Natural killer cell (primary cell): ENCODE results near the gene UBE2M. TPM values are rescaled to one million over a fixed set of nuclear protein-coding genes. Genes with fewer than 3 reads are reported as not detected.
A peak's percentile ranks its signal among the peaks of the same experiment; 100 is the strongest.

Source experiments
- ATAC-seq, 3 donors: fragments of 150-1000 bp in 2 of 3; fragments of 200-7000 bp in 1 of 3; cut with Tn5 transposase; 1 replicate in 1 of 3; 2 replicates in 2 of 3; pipeline ENCODE4 v1.10.0; 2021; ENCODE audit warnings: mild to moderate bottlenecking in 2 of 3, moderate library complexity in 2 of 3
- DNase-seq, 2 donors: peaks; one replicate each; pipeline versions ENCODE4 v3.0.0 to v3.0.0-alpha.2; 2013 to 2021; ENCODE audit warnings: mixed read lengths in 1 of 2
- H3K27ac ChIP-seq: one replicate; pipeline ENCODE4 v1.5.1; 2013; ENCODE audit warnings: mild to moderate bottlenecking, low read length
- H3K27me3 ChIP-seq: one replicate; pipeline ENCODE4 v1.6.1; 2013; ENCODE audit warnings: low read length; ENCODE audit not compliant: control insufficient read depth, insufficient read depth
- H3K36me3 ChIP-seq: one replicate; pipeline ENCODE4 v1.6.1; 2013; ENCODE audit warnings: low read length; ENCODE audit not compliant: control insufficient read depth, insufficient read depth
- H3K4me1 ChIP-seq: one replicate; pipeline ENCODE4 v1.6.1; 2013; ENCODE audit warnings: low read length; ENCODE audit not compliant: control insufficient read depth, insufficient read depth
- H3K4me3 ChIP-seq: one replicate; pipeline ENCODE4 v1.5.1; 2013; ENCODE audit warnings: low read length
- H3K9me3 ChIP-seq: one replicate; pipeline ENCODE4 v1.6.1; 2013; ENCODE audit warnings: low read length; ENCODE audit not compliant: control insufficient read depth, insufficient read depth
- H3K27ac Mint-ChIP-seq, 2 donors: one replicate each; pipeline ENCODE4 v1.8.0; 2022; ENCODE audit warnings: mild to moderate bottlenecking in 2 of 2, mixed read lengths in 2 of 2, moderate library complexity in 1 of 2
- H3K27me3 Mint-ChIP-seq, 2 donors: one replicate each; pipeline ENCODE4 v1.8.0; 2022; ENCODE audit warnings: low read depth in 2 of 2, mixed read lengths in 2 of 2
- H3K36me3 Mint-ChIP-seq: one replicate; pipeline ENCODE4 v1.8.0; 2022; ENCODE audit warnings: mixed read lengths
- H3K4me1 Mint-ChIP-seq, 2 donors: one replicate each; pipeline ENCODE4 v1.8.0; 2022; ENCODE audit warnings: mixed read lengths in 2 of 2
- H3K4me3 Mint-ChIP-seq: one replicate; pipeline ENCODE4 v1.8.0; 2022; ENCODE audit warnings: mild to moderate bottlenecking, moderate library complexity, mixed read lengths
- H3K9me3 Mint-ChIP-seq, 2 donors: one replicate each; pipeline ENCODE4 v1.8.0; 2022; ENCODE audit warnings: mixed read lengths in 2 of 2
- WGBS: methylation state at CpG from one replicate; pipeline ENCODE4 v1.1.7; 2013; ENCODE audit warnings: missing lambda C conversion rate; ENCODE audit not compliant: insufficient coverage; 5-methylcytosine and 5-hydroxymethylcytosine counted together
- intact Hi-C: fragments of 100-400 bp; cut with micrococcal nuclease; formaldehyde crosslinking; loops from one replicate; pipeline ENCODE4 v1.14.2; 2022
- total RNA-seq, 4 donors: library from RNA; stranded (reverse); fragments of 120-200 nt in 1 of 4; gene quantifications; one replicate each; pipeline versions ENCODE4 v1.2.3 to v1.2.4, GENCODE V29; 2013 to 2022
- TF ChIP-seq, protein P1 (sequence below): fragments of 200-600 bp; IDR thresholded peaks from one replicate; pipeline ENCODE4 v1.8.0; 2022; ENCODE audit warnings: antibody characterized with exemption

Gene UBE2M
- total RNA-seq, 3 donors from 2014 or later (not counting 1 experiment from before 2014, with no cell fraction given) = 71.0 to 89.5 (median 81.9) TPM

DNA sequence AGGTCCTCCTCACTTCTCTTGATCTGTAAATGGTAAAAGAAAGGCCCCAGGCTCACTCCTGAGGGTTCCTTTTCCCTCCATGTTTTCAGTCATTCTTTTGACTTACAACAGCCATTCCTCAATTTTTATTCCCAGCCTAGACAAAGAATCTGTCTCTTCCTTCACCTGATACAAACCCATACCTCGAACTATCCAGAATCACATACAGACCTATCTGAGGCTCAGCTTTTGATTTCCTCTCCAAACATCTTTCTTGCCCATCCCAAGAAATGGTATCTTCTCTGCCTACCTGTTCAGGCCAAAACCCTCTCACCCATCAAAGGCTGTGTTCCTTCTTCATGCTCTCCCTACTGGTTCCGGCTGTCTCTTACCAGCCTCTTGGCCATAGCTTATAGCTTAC lies 5.8 kb downstream of the UBE2M start:
- intact Hi-C loops = no loop called here
- DNase-seq (no peak), ATAC-seq (no peak)
- H3K4me1 ChIP-seq = peaks cover 38% of the 10 kb centered on the region
- Mint-ChIP-seq H3K27ac (peak overlapping the region; percentile 99), H3K9me3 (no peaks in the 10 kb centered on the region), H3K27me3 (no peaks in the 10 kb centered on the region), H3K36me3 (no peaks in the 10 kb centered on the region), H3K4me3 (peak overlapping the region; percentile 2), H3K4me1 (peaks cover 27 to 45% of the 10 kb centered on the region in 2 donors)
- no peaks in the 10 kb centered on the region for H3K9me3 ChIP-seq
- H3K27ac ChIP-seq = no peak overlapping the region
- H3K4me3 ChIP-seq = no peak overlapping the region
- H3K36me3 ChIP-seq = peaks cover 71% of the 10 kb centered on the region
- H3K27me3 ChIP-seq = no peaks in the 10 kb centered on the region
- WGBS = 85% methylated on average over 2 of the region's 2 CpGs
- TF ChIP-seq, protein P1, sequence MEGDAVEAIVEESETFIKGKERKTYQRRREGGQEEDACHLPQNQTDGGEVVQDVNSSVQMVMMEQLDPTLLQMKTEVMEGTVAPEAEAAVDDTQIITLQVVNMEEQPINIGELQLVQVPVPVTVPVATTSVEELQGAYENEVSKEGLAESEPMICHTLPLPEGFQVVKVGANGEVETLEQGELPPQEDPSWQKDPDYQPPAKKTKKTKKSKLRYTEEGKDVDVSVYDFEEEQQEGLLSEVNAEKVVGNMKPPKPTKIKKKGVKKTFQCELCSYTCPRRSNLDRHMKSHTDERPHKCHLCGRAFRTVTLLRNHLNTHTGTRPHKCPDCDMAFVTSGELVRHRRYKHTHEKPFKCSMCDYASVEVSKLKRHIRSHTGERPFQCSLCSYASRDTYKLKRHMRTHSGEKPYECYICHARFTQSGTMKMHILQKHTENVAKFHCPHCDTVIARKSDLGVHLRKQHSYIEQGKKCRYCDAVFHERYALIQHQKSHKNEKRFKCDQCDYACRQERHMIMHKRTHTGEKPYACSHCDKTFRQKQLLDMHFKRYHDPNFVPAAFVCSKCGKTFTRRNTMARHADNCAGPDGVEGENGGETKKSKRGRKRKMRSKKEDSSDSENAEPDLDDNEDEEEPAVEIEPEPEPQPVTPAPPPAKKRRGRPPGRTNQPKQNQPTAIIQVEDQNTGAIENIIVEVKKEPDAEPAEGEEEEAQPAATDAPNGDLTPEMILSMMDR = no peak

DNA sequence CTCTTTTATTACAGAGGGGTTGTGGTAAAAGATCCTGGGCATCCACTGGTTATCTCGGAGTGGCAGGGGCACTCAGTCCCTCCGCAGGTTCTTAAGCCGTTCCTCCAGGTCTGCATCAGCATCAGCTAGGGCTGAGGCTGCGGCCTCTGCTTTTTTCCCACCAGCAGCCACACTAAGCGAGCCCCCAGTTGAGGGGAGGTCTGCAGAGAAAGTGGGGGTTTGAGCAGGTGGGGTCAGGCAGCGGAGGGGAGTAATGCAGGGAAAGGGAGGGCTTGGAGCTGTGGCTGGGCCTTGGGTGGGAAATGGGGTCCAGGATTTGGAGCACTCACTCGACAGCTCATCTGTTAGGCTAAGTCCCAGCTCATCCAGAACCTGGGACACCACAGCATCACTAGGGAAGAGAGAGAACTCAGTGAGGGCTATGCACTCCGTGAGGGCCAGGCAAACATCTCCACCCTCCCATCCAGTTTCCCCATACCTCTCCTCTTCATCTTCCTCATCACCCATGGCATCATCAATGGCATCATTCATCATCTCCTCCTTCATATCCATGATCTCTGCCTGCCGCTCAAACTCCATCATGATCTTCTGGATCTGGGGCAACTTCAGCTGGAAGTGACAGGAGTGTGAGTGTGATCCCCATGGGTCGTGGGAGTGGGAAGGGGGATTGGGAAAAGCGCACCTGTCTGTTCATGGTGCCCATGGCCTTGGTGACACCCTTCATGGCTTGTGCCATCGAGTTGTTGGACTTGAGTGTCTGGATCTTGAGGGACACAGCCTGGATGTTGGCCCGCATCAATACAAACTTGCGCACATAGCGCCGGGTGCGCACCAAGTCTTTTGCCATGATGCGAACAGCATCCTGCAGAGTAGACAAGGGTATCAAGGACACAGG lies 6.6 kb downstream of the UBE2M start:
- Mint-ChIP-seq H3K36me3 (no peaks in the 10 kb centered on the region), H3K4me1 (peaks cover 23 to 39% of the 10 kb centered on the region in 2 donors), H3K27me3 (no peaks in the 10 kb centered on the region), H3K4me3 (no peak overlapping the region), H3K27ac (peak overlapping the region; percentile 99), H3K9me3 (no peaks in the 10 kb centered on the region)
- Histone ChIP-seq H3K4me1 (peaks cover 30% of the 10 kb centered on the region), H3K27ac (no peak overlapping the region), H3K9me3 (no peaks in the 10 kb centered on the region), H3K27me3 (no peaks in the 10 kb centered on the region), H3K36me3 (peaks cover 74% of the 10 kb centered on the region), H3K4me3 (no peak overlapping the region)
- ATAC-seq = no peak
- intact Hi-C loops = no loop called here
- WGBS = 96% methylated on average over 17 of the region's 18 CpGs
- no peak for DNase-seq
- TF ChIP-seq, protein P1 = no peak

DNA sequence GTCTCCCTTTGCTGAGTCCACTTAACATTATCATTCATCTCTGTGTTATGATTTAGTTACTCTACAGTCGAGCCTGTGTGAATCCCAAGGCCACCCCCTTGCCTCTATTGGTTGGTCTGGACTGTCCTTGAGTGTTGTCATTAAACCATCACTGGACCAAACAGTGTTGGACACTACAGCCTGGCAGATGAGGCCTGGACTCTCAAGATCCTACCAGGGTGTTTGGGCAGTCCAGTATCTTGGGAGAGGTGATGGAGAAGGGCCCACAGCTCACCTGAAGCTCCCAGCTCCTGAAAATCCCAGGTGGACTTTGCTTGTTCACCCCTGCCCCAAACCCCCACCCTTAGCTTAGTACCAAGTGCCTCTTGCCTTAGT lies 7.3 kb downstream of the UBE2M start:
- Histone ChIP-seq H3K4me1 (peaks cover 31% of the 10 kb centered on the region), H3K9me3 (no peaks in the 10 kb centered on the region), H3K36me3 (peaks cover 74% of the 10 kb centered on the region), H3K27me3 (no peaks in the 10 kb centered on the region), H3K4me3 (no peak overlapping the region), H3K27ac (no peak overlapping the region)
- TF ChIP-seq, protein P1 = no peak
- WGBS = 63% methylated on average over 1 of the region's 1 CpG
- Mint-ChIP-seq H3K4me1 (peaks cover 30 to 39% of the 10 kb centered on the region in 2 donors), H3K9me3 (no peaks in the 10 kb centered on the region), H3K27me3 (no peaks in the 10 kb centered on the region), H3K36me3 (no peaks in the 10 kb centered on the region), H3K4me3 (no peak overlapping the region), H3K27ac (peak overlapping the region; percentile 16 to 44)
- no peak for ATAC-seq
- DNase-seq = peak in 1 of 2 donors; percentile 17
- intact Hi-C loops = no loop called here
